Dermis blood vessel endothelial cell (primary cell): ENCODE measurements around the gene KRAS. TPM values are rescaled to one million over a fixed set of nuclear protein-coding genes. Genes with fewer than 3 reads are reported as not detected.

ENCODE experiments used
- DNase-seq: peaks from one replicate; pipeline ENCODE4 v3.0.0; 2010
- total RNA-seq: library from RNA; depleted of rRNA; stranded (reverse); fragments of >200 nt; gene quantifications from 2 replicates; pipeline ENCODE4 v1.2.3, GENCODE V29; 2014

Gene KRAS
- total RNA-seq, 1 donor from 2014 or later, result 25.7 TPM

DNA sequence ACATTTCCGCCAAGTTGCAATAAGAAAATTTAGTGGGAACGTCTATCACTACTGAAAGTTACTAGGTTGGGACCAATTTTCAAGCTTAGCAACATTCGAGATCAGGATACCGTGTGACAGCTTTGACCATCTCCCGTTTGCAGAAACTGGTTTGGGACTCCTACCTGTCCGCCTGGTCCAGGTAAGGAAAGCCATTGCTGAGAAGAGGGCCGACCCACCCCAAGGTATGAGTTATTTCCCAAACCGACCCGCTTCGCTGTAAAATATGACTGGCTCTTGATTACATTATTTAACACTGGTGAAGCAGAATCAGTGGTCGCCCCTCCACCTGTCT is 56.0 kb downstream of the KRAS start:
- DNase-seq, result no peak

DNA sequence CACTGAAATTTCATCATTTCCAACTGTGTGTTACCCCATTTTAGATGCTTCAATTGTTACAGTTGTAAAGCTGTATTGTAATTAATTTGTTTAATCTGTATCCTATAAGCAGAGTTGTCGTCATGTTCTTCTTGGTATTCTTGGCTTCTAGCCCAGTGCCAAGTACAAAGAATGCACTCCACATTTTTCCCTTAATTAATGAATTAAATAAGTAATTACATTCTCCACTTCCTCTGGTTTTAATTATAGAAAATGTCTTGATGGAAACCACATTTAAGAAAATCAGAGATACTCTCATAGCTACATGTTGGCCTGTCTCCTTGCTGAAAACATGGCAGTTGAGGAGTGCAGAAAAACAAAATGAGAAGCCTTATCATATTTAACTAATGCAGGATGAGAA is 56.5 kb downstream of the KRAS start:
- peak; percentile 20 for DNase-seq

DNA sequence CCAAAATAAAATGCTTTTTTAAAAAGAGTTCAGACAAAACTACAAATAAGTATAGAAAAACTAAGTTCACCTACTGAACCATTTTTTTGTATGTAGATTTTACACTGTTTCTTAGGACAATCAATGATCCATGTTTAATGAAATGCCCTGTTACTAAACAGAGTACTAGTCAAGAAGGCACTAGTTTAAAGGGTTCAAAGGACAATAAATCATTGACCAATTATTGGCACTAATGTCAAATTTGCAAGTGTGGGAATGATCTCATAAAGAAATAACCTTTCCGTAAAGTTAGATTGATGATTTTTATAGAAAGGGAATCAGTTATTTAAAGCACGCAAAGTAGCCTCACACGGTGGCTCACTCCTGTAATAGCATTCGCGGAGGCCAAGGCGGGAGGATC is 59.9 kb downstream of the KRAS start:
- no peak for DNase-seq

DNA sequence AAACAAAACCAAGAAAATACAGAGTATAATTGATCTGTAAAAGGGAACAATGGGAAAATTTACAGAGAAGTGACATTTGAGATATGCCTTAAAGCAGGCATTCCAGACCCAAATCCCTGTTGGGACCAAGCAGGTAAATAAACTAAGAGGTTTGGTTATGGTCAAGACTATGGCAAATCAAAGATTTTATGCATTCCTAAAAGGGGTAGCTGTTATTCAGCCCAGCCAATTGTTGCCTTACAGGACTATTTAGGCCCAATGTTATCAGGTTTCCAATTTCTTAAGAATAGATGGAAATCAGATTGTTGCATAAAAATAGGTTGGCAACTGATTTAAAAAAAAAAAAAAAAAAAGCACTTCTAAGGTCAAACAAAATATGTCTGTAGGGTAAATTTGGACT is 61.1 kb downstream of the KRAS start:
- no peak for DNase-seq

DNA sequence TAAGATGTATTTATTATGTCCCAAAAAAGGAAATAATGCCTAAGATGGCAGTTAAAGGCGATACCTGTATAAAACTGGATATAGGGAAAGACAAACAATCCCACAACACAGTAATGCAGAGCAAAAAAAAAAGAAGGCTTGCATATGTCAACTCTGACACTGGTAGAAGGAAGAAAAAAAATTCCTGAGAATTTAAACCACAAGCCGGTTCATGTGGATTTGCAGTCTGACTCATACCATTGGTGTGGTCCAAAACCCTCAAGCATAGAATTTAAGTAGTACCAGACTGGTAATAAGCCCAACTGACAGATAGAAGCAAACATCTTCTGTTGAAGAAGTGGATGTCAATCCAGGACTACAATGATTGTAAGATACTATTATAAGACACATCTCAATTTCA is 62.9 kb downstream of the KRAS start:
- DNase-seq, result no peak

DNA sequence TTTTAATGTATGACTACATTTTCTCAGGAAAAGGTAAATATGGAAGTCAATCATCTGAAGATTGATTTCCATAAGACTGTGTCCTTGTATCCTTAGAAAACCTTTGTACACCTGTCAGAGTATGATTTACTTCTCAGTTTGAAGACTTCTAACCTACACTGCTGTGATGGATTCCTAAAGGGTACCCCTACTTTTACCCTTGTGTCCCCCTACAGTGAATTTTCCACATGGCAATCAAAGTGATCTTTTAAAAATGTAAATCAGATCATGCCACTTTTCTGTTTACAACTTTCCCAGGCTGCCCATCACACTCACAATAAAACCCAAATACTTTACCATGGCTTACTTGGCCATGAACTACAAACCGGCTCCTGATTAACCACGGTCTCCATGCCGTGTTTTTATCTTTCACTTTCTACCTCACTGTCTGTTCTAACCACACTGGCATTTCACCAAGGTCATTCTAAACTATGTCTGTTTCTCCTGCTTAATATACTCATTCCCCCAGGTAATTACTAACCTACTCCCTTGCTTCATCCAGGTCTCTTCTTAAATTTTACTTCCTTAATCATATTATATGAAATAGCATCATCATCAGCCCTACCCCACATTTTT is 63.8 kb downstream of the KRAS start:
- no peak for DNase-seq

DNA sequence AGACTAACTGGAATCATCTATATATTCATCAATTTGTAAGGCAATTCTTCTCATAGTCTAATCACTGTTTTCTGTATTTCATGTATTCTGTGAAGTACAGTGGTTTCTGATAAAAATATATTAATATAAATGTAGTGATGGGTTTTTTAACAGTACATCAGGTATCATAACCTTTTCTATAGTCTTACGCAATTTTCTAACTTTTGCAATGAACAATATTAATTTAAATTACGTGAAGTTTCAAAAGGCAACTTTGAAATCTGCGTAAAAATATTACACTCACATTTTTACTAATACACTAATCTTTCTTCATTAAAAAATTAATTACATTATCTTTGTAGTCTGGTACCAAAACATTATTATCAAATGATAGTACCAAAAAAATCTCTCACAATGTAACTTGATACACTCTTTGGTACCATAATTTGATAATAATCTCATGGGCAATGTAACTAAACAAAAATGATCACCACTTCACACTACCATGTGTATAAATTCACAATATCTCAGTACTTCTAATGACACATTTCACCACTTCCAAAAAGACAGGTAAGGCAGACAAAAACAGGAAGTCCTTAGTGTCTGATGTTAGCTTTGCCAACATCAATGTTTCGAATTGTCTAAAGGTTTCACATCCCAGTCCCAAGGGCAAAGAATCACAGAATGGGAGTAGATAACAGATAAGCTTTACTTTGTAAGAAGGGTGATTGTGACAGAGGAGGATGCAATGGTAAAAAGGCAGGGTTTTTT is 64.5 kb downstream of the KRAS start:
- no peak for DNase-seq

DNA sequence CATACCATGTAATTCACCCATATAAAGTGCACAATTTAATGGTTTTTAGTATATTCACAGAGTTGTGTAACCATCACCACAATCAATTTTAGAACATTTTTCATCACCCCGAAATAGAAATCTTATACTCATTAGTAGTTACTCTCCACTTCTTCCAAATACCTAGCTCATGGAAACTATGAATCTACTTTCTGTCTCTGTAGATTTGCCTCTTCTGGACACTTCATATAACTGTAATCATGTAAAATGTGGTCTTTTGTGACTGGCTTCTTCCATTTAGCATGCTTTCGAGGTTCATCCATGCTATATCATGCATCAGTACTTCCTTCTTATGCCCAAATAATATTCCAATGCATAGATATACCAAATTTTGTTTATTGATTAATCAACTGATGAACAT is 66.6 kb downstream of the KRAS start:
- DNase-seq, result no peak

DNA sequence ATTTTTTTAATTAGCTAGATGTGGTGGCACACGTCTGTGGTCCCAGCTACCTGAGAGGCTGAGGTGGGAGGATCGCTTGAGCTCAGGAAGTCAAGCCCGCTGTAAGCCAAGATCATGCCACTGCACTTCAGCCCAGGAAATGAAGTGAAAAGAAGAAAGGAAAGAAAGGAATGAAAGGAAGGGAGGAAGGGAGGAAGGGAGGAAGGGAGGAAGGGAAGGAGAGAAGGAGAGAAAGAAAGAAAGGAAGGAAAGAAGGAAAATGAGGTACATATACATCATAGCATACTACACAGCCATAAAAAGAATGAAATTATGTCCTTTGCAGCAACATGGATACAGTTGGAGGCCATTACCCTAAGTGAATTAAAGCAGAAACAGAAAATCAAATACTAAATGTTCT is 68.0 kb downstream of the KRAS start:
- no peak for DNase-seq

DNA sequence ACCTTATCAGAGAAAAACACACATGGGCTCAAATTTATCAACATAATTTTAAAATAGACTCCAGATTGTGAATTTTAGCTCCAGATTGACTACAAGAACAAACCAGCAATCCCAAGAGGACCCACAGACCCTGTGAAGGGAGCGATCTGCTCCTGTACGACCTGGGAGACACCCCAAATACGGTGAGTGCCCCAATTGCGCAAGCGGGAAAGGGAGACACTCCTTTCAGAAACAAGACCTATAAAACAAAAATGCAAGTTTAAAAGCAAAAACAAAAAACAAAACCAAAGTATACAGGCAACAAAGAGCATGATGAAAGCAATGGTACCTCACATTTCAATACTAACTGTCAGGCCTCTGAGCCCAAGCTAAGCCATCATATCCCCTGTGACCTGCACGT is 87.9 kb downstream of the KRAS start:
- DNase-seq, result no peak

DNA sequence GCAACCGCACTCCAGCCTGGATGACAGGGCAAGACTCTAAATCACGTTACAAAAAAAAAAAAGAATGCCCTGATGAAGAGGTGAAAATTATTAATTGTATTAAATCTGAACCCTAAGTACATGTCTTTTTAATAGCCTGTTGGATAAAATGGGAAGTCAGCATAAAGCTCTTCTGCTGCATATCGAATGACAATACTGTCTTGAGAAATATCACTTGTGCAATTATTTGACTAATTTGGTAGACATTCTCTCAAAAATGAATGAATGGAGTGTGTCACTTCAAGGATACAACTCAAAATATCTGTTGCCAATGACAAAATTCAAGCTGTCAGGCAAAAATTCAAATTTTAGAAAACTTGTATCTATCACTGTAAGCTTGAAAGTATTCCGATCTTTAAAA is 94.7 kb downstream of the KRAS start:
- no peak for DNase-seq

DNA sequence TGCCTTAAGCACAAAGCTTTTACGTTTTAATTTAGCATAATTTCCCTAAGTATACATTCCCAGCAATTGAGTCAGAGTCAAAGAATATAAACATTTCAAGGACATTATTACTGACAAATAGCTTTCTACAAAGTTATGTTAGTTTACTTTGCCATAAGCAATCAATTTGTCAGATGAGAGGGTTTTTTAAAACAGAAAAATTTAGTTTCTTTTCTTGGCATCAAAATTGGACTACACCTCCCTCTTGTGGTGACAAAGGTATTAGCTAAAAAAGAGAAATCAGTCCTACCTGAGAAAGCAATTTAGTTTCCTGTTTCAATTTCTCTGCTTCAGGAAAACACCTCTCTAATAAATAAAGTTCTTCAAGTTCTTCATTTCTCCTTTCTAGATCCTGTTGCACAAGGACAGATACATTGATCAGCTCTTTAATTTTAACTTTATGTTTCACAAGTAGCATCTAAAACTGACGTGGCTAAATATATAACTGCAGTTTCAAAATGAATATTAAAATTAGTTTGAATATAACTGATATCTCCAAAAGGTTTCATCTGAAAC is 95.6 kb downstream of the KRAS start:
- DNase-seq, result peak; percentile 52

Other genes starting within 250 kb of the KRAS start
- gene DNAI7, start 55.8 kb downstream of the KRAS start, total RNA-seq, result 0.28 TPM in 1 of 2 replicates, not detected in the other
- gene ETFRF1, start 55.7 kb downstream of the KRAS start, total RNA-seq, result 18.7 and 19.4 TPM in 2 replicates